Measurements from ENCODE around the gene COL23A1. TPM values are rescaled to one million over a fixed set of nuclear protein-coding genes. Genes with fewer than 3 reads are reported as not detected.
A peak's percentile ranks its signal among the peaks of the same experiment; 100 is the strongest.

Gene COL23A1
- total and polyA plus RNA-seq, 2 of the 8 experiments (the other 6 are each of a cell fraction or from before 2014, with no cell fraction given) = 3.1 to 4.7 TPM

DNA sequence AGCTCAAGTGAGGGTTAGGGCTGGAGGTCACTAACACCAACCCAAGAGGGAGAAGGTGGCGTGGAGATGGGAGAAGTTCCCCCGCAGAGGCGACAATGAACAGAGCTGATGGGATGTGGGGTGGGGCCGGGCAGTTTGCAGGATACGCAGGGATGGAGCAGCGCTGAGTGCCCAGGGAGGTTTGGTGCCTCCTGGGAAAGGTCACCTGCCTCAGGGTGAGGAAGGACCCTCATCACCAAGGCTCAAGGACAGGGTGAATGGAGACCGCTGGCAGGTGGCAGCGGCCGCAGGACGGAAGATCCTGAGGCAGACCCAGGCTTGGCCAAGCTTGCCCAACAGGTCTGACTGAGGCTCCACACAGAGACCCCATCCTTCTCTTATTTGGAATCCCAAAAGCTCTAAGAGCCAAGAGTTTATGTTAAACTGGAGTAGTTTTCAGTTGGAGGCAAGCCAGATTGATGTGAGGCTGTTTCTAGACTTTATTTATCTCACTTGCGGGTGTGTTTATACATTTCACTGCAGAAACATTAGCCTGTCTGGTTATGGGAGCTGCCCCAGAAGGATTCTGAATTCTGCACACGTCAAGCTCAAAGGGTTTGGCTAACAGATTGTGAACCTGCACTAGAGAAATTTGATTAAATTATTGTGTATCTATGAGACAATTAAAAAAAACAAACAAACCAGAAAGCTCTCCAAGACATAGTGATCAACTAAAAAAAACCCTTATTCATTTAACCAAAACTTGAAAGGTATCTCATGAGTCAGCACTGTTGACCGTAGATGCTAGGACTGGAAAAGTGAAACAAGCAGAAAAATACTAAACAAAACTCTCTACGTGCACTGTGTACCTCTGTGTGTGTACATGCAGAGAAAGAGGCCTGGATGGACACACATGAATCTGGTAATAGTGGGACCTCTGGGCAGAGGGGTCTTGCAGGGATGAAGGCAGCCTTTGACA is 211.4 kb downstream of the COL23A1 start:
- no peak overlapping the region for H3K9ac ChIP-seq (replicated peaks in 1 of 4; ENCODE audit: extremely low read depth in 1 of 4, low read depth in 3 of 4, low read length in 3 of 4)
- H3K9me3 ChIP-seq (ENCODE audit: insufficient read depth in 2 of 2, low read depth in 1 of 2, low read length in 1 of 2) = no peaks in the 10 kb centered on the region
- H3K27ac ChIP-seq (ENCODE audit: low read depth, low read length) = no peak overlapping the region
- no peak overlapping the region for H2BK5ac ChIP-seq (ENCODE audit: low read depth, low read length)
- H2AK5ac ChIP-seq (ENCODE audit: low read depth, low read length) = peak overlapping the region; percentile 19; the same call in 1 of the 2 replicates
- peaks cover 0 to 2% of the 10 kb centered on the region in 2 experiments for H4K20me1 ChIP-seq (replicated peaks in 1 of 2; ENCODE audit: control insufficient read depth in 1 of 2, insufficient read depth in 2 of 2, low read length in 2 of 2)
- H2BK20ac ChIP-seq (ENCODE audit: low read length) = no peak overlapping the region
- no peak overlapping the region for H3K56ac ChIP-seq (replicated peaks; ENCODE audit: insufficient read length, low read depth, low read length)
- H3K4me2 ChIP-seq (ENCODE audit: insufficient read depth in 1 of 2, low read depth in 2 of 2, low read length in 2 of 2) = no peak overlapping the region
- no peak overlapping the region for H3K18ac ChIP-seq (ENCODE audit: extremely low read depth, low read length)
- peaks cover 0 to 11% (median 3%) of the 10 kb centered on the region in 4 experiments; a peak in 4 of 7 replicates for H3K4me1 ChIP-seq (replicated peaks in 1 of 4; ENCODE audit: control insufficient read depth in 3 of 4, insufficient read depth in 4 of 4, low read length in 3 of 4)
- WGBS, 2 experiments (ENCODE audit: extremely low coverage in 1 of 2, insufficient coverage in 1 of 2, insufficient read length in 1 of 2, insufficient replicate concordance in 2 of 2, low coverage in 1 of 2, low lambda C conversion rate in 2 of 2, missing lambda C conversion rate in 1 of 2) = 91% methylated on average over 13 of the region's 14 CpGs; no CpG with 5 or more reads in 1 of the 2 experiments
- no peak overlapping the region for H4K91ac ChIP-seq (replicated peaks; ENCODE audit: insufficient read length, low read length)
- H3K27me3 ChIP-seq (replicated peaks in 1 of 4; ENCODE audit: control insufficient read depth in 3 of 4, extremely low read depth in 1 of 4, insufficient read depth in 3 of 4, low read length in 3 of 4) = no peaks in the 10 kb centered on the region; a peak in 1 of 7 replicates
- H3K4ac ChIP-seq (replicated peaks; ENCODE audit: insufficient read length, low read depth, low read length) = no peak overlapping the region
- H3K4me3 ChIP-seq (ENCODE audit: extremely low read depth in 1 of 4, insufficient read depth in 2 of 4, low read depth in 3 of 4, low read length in 4 of 4) = no peak overlapping the region
- DNase-seq (ENCODE audit: low read depth in 1 of 2, low spot score in 2 of 2) (no peak), FAIRE-seq (no peak)
- H3K23ac ChIP-seq (ENCODE audit: insufficient read length) = no peak overlapping the region
- H2BK120ac ChIP-seq (replicated peaks; ENCODE audit: low read depth, low read length) = no peak overlapping the region
- no peaks in the 10 kb centered on the region for H3K23me2 ChIP-seq (ENCODE audit: low read depth, low read length)
- no peaks in the 10 kb centered on the region for H3K79me1 ChIP-seq (ENCODE audit: low read depth, low read length)
- no peak overlapping the region for H3K14ac ChIP-seq (ENCODE audit: insufficient read length)
- H4K5ac ChIP-seq (ENCODE audit: insufficient read length, low read depth, low read length) = no peak overlapping the region
- H2BK15ac ChIP-seq (ENCODE audit: low read length) = no peak overlapping the region
- no peaks in the 10 kb centered on the region for H3K79me2 ChIP-seq (ENCODE audit: control insufficient read depth in 1 of 2, insufficient read depth in 2 of 2, low read length in 2 of 2)
- no peaks in the 10 kb centered on the region for H3K36me3 ChIP-seq (ENCODE audit: control insufficient read depth in 2 of 4, insufficient read depth in 4 of 4, low read length in 3 of 4)
- ChIA-PET POLR2A (ENCODE audit: partially characterized antibody) (no interaction called here), CTCF (ENCODE audit: partially characterized antibody) (interaction anchor here (1.1 to 1.2 kb wide), 2 partner anchors 10 to 56 kb away, joined by 3 read pairs; no protein-coding TSS in a partner anchor)
- no peak overlapping the region for H2BK12ac ChIP-seq (ENCODE audit: low read depth, low read length)
- no peak overlapping the region for H4K8ac ChIP-seq (ENCODE audit: extremely low read depth, insufficient read depth, low read length)
- H2AFZ ChIP-seq (ENCODE audit: low read length) = no peak overlapping the region
- TF ChIP-seq CEBPB (IDR thresholded peaks at IDR 0.05; ENCODE audit: low read depth, low read length) (no peak), RNF2 (IDR thresholded peaks at IDR 0.05; ENCODE audit: borderline replicate concordance, low read depth, low read length, missing control alignments, poor library complexity, severe bottlenecking) (no peak), TCF12 (IDR thresholded peaks at IDR 0.05; ENCODE audit: low read depth, low read length) (no peak), HDAC2 (IDR thresholded peaks at IDR 0.05; ENCODE audit: borderline replicate concordance in 1 of 2, low read depth in 2 of 2, low read length in 2 of 2) (no peak), TAF1 (IDR thresholded peaks at IDR 0.05; ENCODE audit: low read depth, low read length) (no peak), RBBP5 (IDR thresholded peaks at IDR 0.05; ENCODE audit: borderline replicate concordance, low read depth, low read length) (no peak), TEAD4 (IDR thresholded peaks at IDR 0.05; ENCODE audit: low read depth, low read length) (no peak)
- TF ChIP-seq, protein P1, sequence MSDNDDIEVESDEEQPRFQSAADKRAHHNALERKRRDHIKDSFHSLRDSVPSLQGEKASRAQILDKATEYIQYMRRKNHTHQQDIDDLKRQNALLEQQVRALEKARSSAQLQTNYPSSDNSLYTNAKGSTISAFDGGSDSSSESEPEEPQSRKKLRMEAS (IDR thresholded peaks at IDR 0.05) = no peak
- TF ChIP-seq, protein P2, sequence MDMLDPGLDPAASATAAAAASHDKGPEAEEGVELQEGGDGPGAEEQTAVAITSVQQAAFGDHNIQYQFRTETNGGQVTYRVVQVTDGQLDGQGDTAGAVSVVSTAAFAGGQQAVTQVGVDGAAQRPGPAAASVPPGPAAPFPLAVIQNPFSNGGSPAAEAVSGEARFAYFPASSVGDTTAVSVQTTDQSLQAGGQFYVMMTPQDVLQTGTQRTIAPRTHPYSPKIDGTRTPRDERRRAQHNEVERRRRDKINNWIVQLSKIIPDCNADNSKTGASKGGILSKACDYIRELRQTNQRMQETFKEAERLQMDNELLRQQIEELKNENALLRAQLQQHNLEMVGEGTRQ (IDR thresholded peaks at IDR 0.05; ENCODE audit: low read length) = no peak

Measured in H1 (cell line).